HG03520 (cell line): Measurements from ENCODE around the gene PIGC.
A peak's percentile ranks its signal among the peaks of the same experiment; 100 is the strongest.

Source experiments
- ATAC-seq: cut with Tn5 transposase; IDR thresholded peaks from one replicate; pipeline ENCODE4 v1.9.1; 2021; ENCODE audit warnings: mild to moderate bottlenecking, moderate library complexity; ENCODE audit not compliant: unreplicated experiment

PIGC gene

DNA sequence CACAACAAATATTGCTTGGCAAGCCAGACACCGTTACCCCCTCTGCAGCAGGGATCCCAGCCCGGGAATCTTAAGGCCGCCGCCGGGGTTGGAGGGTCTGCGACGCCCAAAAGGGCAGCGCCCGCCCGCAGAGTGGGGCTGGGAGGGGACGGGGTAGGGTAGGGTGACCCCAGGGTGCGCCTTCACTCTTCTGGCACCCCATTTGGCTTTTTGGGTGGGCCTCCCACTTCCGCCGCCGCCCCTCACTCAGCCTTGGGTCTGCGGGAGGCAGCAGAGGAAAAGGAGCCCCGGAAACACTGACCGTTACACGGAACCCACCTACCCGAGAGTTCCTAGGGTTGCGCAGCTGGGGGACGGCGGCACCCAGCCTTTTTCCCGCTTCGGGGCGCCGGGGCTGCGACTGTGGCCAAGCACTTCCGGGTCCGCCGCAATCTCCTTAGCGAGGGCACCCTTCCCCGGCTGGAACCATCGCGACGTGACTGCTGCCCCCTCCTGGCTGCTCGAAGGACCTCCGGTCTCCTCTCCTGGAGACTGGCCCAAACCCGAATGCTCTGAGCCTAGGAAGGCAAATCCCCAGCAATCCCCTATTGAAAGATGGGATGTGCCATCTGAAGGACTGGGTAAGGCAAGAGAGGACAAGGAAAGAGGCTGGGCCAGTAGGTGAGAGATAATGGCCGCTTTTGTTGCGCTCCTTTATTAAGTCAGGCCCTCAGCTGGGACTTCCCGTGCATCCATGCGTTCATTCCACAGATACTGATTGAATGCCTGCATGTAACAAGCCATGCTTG, at the start of gene PIGC:
Gene PIGC, minus strand, starts transcription at position 404 of the 788 bp plus-strand sequence. CDS start 1,447 bp downstream, outside the sequence.
- peak; percentile 99 for ATAC-seq

DNA sequence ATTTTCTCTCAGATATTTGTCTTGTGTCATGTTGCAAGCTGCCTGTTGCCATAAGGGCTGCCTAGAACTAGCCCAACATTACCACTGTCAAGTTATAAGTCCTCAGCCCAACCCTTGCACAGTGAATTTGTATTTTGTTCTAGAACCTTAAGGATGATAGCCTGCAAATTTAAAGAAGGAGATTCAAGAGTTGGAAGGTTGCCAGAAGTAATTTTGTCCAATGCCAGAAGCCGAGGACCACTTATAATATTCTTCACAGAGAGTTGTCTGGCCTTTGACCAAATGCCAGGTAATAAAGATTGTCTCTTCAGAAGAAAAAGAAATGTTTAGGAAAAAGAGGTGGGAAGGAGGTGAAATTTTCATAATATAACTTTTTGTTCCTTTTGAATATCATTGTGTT, 48.6 kb upstream of the PIGC start:
- ATAC-seq, result no peak

DNA sequence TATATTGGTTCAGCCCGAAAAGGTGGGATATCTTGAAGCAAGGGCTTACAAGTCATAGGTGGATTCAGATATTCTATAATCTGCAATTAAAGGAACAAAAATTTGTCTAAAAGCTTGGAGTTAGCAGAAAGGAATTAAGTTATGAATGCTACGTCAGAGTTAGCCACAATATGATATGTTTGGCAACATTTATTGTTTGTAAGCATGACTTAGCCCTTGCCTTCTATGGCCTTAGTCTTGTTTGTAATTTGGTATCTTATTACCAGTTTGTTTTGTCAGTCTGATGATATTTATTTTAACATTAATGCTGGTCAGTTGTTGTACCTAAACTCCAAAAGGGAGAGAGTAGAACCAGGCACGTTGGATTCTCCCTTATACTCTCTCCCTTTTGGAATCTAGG, 46.0 kb upstream of the PIGC start:
- no peak for ATAC-seq

DNA sequence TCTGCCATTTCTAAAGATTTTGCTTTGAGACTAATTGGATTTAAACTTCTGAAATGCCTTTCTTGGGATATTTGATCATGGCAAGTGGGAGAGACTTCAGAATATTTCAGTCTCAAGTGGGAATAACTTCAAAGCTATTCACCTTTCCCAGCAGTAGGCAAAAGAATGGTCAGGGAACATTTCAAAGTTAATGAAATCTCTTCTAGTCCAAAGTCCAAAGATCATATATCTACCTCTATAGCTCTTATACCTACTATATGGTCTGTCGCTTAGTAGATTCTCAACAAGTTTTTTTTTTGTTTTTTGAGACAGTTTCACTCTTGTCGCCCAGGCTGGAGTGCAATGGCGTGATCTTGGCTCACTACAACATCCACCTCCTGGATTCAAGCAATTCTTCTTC, 44.5 kb upstream of the PIGC start:
- no peak for ATAC-seq

DNA sequence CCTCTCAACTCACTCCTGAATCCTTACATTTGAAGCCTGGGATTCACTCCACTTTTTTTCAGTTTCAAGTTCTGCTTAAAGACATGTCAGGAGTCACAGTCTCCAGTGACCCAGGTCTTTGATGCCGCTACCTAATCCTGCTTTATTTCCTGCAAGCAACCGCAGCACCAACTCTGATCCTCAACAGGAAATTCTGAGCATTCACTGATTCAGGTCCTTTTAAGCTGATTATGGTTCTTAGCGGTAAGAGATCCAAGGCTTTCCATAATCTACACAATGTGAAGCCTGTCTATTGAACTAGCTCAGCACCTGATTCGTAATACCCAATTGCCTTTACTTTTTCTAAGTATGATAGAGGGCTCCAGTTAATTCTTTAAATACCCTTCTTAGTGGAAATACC, 43.7 kb upstream of the PIGC start:
- ATAC-seq, result no peak

DNA sequence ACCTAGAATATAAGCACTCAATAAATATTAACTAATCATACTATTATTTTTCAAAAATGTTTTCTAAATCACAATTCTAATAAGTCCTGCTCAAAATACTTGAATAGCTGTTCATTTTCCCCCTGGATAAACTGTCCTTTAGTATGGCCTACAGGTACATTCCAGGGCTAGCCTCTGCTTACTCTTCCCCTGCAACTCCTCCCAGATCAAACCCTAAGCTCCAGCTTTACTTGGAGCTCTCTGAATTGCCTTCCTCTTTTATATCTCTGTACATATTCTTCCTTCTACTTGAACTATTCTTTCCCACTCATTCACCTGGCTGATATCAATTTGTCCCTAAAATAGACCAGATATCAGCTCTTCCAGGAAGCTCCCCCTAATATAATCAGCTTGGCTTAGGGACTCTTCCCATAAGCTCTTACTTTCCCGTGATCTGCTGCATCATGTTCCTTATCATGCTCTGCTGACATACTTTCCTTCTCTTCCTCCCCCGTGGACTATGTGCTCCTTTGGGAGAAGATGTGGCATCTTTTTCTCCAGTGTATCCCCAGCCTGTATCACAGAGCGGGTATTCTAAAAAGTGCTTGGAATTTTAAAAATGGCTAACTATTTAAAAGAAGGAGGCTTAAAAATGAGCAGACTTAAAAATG, 43.1 kb upstream of the PIGC start:
- no peak for ATAC-seq

DNA sequence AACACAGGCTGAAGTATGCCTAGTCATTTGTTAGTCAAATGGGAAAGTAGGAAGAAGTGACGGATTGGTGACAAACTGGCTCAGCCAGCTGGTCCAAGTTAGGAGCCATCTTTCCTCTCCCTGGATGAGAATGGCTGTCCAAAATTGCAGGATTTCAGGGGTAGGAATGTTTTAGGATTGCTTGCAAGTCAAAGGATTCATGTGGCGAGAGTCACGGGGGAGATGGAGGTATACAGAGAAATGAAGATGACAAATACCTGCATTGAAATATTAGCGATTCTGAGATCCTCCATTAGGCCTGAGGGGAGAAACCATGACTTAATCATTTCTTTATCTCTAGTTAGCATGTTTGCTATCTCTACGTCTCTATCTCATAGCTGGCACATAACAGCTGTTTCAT, 41.8 kb upstream of the PIGC start:
- ATAC-seq, result no peak

DNA sequence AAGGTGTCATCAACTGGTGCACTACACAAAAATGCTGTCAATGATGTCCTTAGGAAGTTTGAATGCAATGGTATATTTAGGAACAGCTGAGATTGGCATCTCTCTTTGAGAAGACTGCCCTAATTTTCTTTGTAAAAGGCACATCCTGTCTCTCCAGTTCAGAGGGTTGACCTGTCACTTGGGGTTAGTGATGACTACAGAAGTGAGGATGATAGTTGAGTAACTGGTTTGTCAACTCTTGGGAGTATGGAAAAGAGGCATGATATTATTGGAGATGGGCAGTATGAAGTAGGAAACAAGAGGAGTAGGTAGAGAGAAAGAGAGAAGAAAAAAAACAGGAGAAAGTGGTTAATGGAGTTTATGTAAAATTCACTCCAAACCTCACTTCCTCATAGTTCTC, 40.4 kb upstream of the PIGC start:
- no peak for ATAC-seq

DNA sequence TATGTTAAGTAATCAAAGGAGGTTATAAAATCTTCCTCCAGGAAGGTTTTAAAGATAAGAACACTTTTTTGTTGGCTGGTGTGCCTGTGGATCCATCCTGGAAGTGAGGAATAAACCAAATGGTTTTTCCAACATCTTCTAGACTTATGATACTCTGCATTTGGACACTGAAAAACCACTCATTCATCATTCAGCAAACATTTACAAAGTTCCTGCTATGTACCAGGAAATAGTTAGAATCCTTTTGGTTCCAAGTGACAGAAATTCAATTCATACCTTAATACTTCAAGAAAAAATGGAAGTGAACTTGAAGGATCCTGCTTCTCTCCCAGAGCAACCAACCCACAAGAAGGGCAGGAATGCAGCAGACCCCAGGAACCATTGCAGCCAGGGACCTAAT, 39.6 kb upstream of the PIGC start:
- ATAC-seq, result no peak

DNA sequence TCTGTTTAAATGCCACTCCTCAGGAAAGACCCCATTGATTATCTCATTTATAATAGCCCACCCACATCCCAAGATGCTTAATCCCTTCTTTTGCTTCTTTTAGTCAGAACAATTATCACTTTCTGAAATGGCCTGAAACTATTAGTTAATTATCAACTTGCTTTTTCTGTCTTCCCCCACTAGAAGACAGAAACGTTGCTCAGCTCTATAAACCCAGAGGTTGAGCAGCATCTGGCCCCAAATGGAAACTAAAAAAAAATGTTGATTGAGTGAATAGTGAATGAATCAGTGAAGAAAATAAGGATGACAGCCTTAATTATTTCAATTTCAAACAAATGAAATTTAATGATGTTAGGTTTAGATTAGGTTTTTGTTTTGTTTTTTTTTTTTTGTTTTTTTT, 38.2 kb upstream of the PIGC start:
- ATAC-seq, result no peak

DNA sequence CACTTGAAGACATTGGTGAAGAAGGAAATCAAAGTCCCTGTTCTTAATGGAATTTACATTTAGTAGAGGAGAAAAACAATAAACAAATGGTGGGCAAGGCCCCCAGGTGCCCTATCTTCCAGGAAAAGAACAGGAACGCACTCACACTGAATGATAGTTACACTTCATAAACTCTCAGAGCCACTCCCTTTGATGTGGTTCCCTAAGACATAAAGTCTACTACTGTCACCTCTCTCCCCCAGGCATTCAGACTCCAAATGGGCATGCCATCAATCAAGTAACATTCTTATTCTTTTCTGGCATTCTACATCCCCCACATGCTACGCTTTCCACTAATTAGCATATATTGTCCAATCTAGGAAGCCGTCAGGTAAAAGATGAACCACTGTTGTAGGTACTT, 36.6 kb upstream of the PIGC start:
- ATAC-seq, result no peak

DNA sequence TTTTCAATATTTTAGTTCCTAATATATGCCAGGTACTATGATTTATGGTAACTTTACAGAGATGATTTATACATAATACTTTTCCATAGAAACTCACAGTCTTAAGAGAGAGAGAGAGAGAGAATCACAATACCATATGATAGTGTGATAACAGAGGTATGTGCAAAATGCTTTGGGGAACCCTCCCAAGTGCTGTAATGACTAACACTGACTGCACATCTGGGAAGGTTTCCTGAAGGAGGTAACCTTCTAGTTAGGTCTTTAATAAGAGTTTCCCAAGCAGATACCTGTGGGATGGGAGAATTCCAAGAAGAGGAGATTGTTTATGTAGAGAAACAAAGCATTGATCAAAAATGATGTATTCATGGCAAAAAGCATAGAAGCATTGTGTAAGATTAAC, 34.6 kb upstream of the PIGC start:
- ATAC-seq, result no peak

DNA sequence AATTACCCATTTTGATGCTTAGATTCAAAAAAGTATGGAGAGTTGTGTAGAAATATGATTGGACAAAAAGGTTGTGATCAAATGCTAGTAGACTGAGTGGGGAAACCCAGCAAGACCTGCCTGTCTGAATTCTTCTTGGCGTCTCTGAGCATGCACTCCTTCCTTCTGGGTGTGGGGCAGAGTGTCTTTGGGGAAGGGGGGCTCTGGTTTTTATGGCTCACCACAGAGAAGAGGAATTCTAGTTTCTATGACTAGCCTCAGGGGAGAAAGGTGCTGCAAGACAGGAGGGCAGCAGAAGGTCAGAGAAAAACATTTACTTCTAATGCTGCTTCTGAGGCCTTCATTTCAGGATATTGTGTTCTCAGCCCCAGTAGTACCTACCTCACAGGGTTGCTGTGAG, 33.9 kb upstream of the PIGC start:
- no peak for ATAC-seq

DNA sequence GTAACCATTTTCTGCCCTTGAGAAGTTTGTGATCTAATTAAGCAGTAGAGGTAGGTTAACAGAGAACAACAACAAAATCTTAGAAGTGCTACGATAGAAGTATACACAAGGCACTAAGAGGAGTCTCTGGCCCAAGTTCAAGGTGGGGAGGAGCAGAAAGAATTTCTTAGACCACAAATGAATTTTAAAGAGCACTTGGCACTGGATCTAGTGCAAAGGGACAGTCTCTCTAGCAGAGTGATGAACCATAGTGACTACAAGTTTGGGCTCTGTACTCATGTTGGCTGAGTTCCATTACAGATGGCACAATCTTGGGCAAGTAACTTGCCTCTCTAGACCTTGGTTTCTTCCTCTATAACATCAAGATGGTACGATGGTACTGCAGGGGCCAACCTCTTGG, 33.3 kb upstream of the PIGC start:
- ATAC-seq, result no peak

DNA sequence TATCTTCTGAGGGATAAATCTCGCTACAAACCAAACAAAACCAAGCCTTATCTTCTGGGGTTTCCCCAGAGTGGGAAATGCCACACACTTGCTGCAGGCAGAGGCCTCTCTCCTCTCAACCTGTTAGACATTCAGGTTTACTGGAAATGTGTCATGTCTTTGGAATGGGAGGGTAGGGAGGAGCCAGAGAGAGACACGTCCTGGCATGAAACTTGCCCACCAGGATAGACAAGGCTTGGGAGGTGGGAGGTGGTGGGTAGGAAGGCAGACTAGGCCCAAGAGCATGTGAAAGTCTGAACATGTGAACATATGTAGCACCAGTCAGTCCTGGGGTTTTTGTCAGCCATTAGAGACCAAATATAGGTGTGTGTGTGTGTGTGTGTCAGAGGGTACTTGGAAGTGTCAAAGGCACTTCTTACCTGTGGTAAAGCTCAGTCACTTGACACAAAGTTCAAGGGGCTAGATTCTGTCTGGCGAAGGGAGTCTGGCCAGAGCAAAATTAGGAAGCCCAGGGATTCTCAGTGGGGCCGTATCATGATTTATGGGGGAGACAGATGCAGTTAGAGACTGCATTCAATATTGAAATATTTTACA, 32.4 kb upstream of the PIGC start:
- no peak for ATAC-seq

DNA sequence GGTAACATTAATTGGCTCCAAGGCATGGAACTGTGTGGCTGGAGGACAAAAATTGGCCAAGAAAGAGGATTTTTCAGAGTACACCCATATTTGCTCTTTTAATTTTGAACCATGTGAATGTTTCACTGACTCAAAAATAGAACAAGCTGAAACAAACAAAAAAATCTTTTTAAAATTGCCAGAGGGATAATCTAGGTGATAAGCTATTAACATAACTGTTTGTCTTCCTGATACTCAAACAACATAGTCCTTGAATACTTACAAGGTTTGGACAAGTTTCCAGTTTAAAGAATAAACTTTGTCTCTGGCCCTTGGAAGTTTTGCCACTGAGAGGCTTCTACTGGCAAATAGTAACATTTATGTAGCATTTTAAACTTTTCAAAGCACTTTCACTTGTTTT, 30.0 kb upstream of the PIGC start:
- no peak for ATAC-seq

DNA sequence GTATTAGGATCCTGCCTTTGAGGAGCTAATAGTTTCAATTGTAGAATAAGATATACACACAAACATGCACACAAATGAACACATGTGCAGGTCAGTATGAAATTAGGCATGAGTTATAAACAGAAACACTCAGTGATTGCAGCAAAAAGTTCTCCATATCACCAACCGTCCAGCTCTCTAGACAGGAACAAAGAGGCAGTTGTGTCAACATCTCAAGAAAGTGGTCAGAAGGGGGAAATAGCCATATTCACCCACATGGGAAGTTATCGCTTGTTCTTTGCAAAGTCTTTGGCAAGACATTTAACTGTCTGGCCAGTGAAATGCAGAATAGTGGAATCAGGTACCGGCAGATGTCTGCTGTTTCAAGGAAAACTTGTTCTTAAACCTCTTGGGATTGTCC, 29.4 kb upstream of the PIGC start:
- no peak for ATAC-seq

DNA sequence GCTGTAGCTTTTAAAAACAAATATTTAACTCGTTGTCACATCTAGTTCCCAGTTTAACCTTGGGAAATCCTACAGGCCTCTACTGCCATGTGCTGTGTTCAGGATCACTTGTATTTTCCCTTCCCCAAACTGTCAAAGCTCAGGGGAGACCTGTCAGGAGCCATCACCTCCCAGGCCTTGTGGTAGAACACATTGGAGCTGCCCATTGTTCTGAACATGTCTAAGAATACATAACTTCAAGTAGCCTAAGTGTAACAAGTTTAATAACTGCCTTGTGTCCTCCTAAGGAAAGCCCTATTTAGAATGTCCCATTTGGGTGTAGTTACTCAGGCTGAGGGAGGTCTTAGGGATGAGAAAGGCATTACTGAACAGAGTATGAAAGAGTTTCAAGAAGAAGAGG, 28.6 kb upstream of the PIGC start:
- no peak for ATAC-seq

DNA sequence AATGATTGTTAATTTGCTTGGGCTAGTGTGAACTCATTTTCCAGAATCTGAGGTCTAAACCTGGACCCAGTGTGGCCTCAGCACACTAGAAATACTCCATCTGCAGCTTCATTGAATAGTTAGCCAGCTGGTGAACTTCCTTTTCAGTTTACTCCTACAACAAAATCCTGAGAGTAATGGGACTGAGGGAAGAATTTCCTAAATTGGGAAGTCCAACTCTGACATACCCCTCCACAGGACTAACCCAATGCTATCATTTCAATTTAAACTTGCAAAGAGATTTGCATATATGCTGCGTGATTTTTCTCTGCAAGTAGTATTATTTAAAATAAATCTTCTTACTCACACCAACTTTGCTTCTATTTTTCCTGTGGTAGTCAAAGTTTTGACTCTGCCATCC, 27.8 kb upstream of the PIGC start:
- ATAC-seq, result no peak

DNA sequence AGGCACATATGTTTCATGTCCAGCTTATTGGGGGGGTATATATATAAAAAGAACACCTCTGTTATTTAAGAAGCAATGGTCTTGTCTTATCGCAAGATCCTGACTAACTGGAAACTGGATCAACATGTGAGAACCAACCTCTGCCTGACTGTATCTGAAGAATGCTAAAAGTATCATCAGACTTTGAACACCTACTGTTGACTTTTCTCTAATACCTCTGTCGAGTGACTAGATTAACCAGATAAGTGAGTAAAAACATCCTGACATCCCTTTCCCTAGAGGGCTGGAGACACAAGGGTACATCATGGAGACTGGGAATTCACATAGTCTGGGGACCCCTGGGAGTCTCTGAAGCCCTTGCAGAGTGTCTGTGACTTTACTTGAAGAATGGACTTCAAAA, 26.3 kb upstream of the PIGC start:
- no peak for ATAC-seq

DNA sequence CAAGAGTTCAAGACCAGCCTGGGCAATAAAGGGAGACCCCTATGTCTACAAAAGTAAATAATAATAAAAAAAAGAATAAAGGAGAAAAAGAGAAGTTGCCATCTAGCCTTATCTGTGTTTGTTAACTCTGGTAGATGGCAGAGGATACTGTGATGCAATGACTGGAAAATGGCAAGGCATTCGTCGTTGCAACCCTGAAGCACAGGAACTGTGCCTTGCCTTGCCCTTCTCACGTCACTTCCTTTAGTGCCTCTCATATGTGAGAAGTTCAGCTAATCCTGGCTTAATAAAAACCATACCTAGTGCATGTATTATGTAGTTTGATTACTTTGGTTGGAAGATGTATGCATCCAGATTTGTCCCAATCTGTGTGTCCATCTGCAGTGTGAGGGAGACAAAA, 25.8 kb upstream of the PIGC start:
- no peak for ATAC-seq

DNA sequence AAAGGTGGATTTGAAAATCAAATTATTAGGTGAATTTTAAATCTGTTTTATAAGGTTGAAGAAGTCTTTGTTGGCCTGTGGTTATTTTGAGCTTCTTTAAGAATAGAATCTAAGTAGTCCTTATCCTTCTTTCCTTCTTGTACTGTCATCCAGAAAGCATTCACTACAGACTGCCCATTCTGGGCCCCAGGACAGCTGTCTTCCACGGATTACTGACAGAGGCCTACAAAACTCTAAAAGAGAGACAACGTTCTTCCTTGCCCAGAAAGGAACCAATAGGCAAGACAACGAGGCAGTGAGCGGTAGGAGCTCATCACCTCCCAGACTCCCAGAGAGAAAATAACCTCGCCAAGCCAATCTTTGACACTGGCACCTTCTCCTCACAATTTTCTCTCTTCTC, 24.4 kb upstream of the PIGC start:
- no peak for ATAC-seq
